Keratinocyte (primary cell): ENCODE data around the gene SPATA31C1. TPM values are rescaled to one million over a fixed set of nuclear protein-coding genes. Genes with fewer than 3 reads are reported as not detected.

Experiments used
- DNase-seq: peaks from one replicate; pipeline ENCODE4 v3.0.0-alpha.2; 2011; ENCODE audit warnings: low read depth, missing footprints, low spot score
- FAIRE-seq: peaks from 2 replicates; lab custom pipeline; 2011; peaks lifted over from hg19 to GRCh38; lab: Jason Lieb, UNC
- H2AFZ ChIP-seq: 2 replicates; pipeline ENCODE4 v1.6.0; 2012; ENCODE audit warnings: low read length, control low read depth, inconsistent platforms; ENCODE audit not compliant: control insufficient read depth
- H3K27ac ChIP-seq: 2 replicates; pipeline ENCODE4 v1.5.1; 2011; ENCODE audit warnings: low read length; ENCODE audit not compliant: control insufficient read depth, insufficient read depth
- H3K27me3 ChIP-seq: 3 replicates; pipeline ENCODE4 v1.6.0; 2011; ENCODE audit warnings: low read length; ENCODE audit not compliant: control insufficient read depth, insufficient read depth; ENCODE audit errors: extremely low read depth
- H3K36me3 ChIP-seq, 2 experiments: 2 replicates in 1 of 2; 3 replicates in 1 of 2; pipeline ENCODE4 v1.5.1; 2011; ENCODE audit warnings: low read length in 2 of 2, mild to moderate bottlenecking in 1 of 2; ENCODE audit not compliant: control insufficient read depth in 2 of 2, insufficient read depth in 2 of 2; ENCODE audit errors: extremely low read depth in 1 of 2
- H3K4me1 ChIP-seq: 3 replicates; pipeline ENCODE4 v1.5.1; 2011; ENCODE audit warnings: low read length; ENCODE audit not compliant: control insufficient read depth, insufficient read depth; ENCODE audit errors: extremely low read depth
- H3K4me2 ChIP-seq: 3 replicates; pipeline ENCODE4 v1.6.0; 2011; ENCODE audit warnings: low read depth, low read length; ENCODE audit not compliant: control insufficient read depth, insufficient read depth; ENCODE audit errors: extremely low read depth
- H3K4me3 ChIP-seq, 3 experiments: fragments of 200-600 bp in 1 of 3; sonication (generic) in 1 of 3; 2 replicates in 2 of 3; 3 replicates in 1 of 3; pipeline ENCODE4 v1.5.1; 2011 to 2016; ENCODE audit warnings: low read length in 3 of 3, mild to moderate bottlenecking in 3 of 3, control low read depth in 2 of 3, inconsistent platforms in 1 of 3, low read depth in 1 of 3, mixed read lengths in 1 of 3, mixed run types in 1 of 3, moderate library complexity in 1 of 3; ENCODE audit not compliant: control insufficient read depth in 2 of 3, insufficient read depth in 2 of 3; ENCODE audit errors: extremely low read depth in 1 of 3
- H3K79me2 ChIP-seq: 2 replicates; pipeline ENCODE4 v1.6.0; 2012; ENCODE audit warnings: low read length; ENCODE audit not compliant: control insufficient read depth, insufficient read depth
- H3K9ac ChIP-seq: 3 replicates; pipeline ENCODE4 v1.6.0; 2011; ENCODE audit warnings: low read length; ENCODE audit not compliant: control insufficient read depth, insufficient read depth; ENCODE audit errors: extremely low read depth
- H3K9me1 ChIP-seq: 3 replicates; pipeline ENCODE4 v1.6.0; 2011; ENCODE audit warnings: low read length; ENCODE audit not compliant: control insufficient read depth, insufficient read depth; ENCODE audit errors: extremely low read depth
- H3K9me3 ChIP-seq: 2 replicates; pipeline ENCODE4 v1.5.1; 2012; ENCODE audit warnings: low read depth, low read length; ENCODE audit not compliant: control insufficient read depth
- H4K20me1 ChIP-seq: 3 replicates; pipeline ENCODE4 v1.6.0; 2011; ENCODE audit warnings: low read length; ENCODE audit not compliant: control insufficient read depth, insufficient read depth; ENCODE audit errors: extremely low read depth
- CTCF ChIP-seq, 3 experiments: IDR thresholded peaks in 1 of 3; conservative IDR thresholded peaks in 1 of 3; optimal IDR thresholded peaks in 1 of 3; 2 replicates in 2 of 3; 3 replicates in 1 of 3; pipeline versions ENCODE3 to v1.5.1; 2011; ENCODE audit warnings: low read length in 3 of 3, mild to moderate bottlenecking in 3 of 3, moderate library complexity in 2 of 3, control low read depth in 1 of 3, inconsistent platforms in 1 of 3; ENCODE audit not compliant: insufficient read depth in 2 of 3; ENCODE audit errors: extremely low read depth in 1 of 3
- EZH2 ChIP-seq: IDR thresholded peaks from one replicate; pipeline ENCODE4 v1.6.1; 2012; ENCODE audit warnings: inconsistent platforms, mild to moderate bottlenecking, low read length, moderate library complexity
- dilution Hi-C: fragments of 300-500 bp; cut with MboI; formaldehyde crosslinking; loops from one replicate; pipeline ENCODE4 v1.7.0; 2020; ENCODE audit warnings: low sequenced_read_pairs; ENCODE audit not compliant: extremely low pct_ligation_motif_present
- polyA plus RNA-seq, 5 experiments: library from polyadenylated mRNA; depleted of rRNA in 3 of 5; stranded (reverse) in 3 of 5; stranded (forward) in 1 of 5; unstranded in 1 of 5; fragments of >200 nt; gene quantifications; 1 replicate in 1 of 5; 2 replicates in 3 of 5; 3 replicates in 1 of 5; pipeline versions ENCODE4 v1.2.1 to v1.2.3, GENCODE V29; 2011 to 2012; ENCODE audit warnings: missing spikeins in 2 of 5, low read depth in 1 of 5, low replicate concordance in 1 of 5

Gene SPATA31C1
- polyA plus RNA-seq, 1 donor (not counting 4 experiments of a cell fraction or from before 2014, with no cell fraction given): not detected

GRCh38 chr9:87973122-87973521, 55.4 kb downstream of the SPATA31C1 start:
- dilution Hi-C loops: no loop called here
- no peaks in the 10 kb centered on the region for H4K20me1 ChIP-seq
- DNase-seq (no peak), FAIRE-seq (no peak)
- H3K36me3 ChIP-seq: peaks cover 0 to 1% of the 10 kb centered on the region in 2 experiments
- no peak overlapping the region for H3K4me2 ChIP-seq
- no peak overlapping the region for H3K4me3 ChIP-seq
- no peaks in the 10 kb centered on the region for H3K27me3 ChIP-seq
- no peak overlapping the region for H3K9ac ChIP-seq
- H2AFZ ChIP-seq: no peak overlapping the region
- H3K27ac ChIP-seq: no peak overlapping the region
- H3K9me3 ChIP-seq: no peaks in the 10 kb centered on the region
- no peaks in the 10 kb centered on the region for H3K79me2 ChIP-seq
- no peaks in the 10 kb centered on the region for H3K4me1 ChIP-seq
- TF ChIP-seq EZH2 (no peak), CTCF (optimal IDR thresholded peaks at IDR 0.05 in 1 of 3, IDR thresholded peaks at IDR 0.05 in 1 of 3, conservative IDR thresholded peaks at IDR 0.05 in 1 of 3; ENCODE audit: extremely low read depth in 1 of 3, insufficient read depth in 2 of 3, low read length in 3 of 3) (no peak)
- peaks cover 2% of the 10 kb centered on the region for H3K9me1 ChIP-seq

Other genes with a start within 250 kb of the SPATA31C1 start
- 94.0 to 121 TPM (median 116 TPM) in 3 replicates for gene CTSL, start 191.8 kb upstream of the SPATA31C1 start, polyA plus RNA-seq
- not detected in 3 replicates for gene SPATA31E1, start 35.1 kb upstream of the SPATA31C1 start, polyA plus RNA-seq
- gene CDK20, start 56.6 kb downstream of the SPATA31C1 start, polyA plus RNA-seq: 5.2 to 9.5 TPM (median 6.3 TPM) in 3 replicates
- not detected in 3 replicates for gene SPATA31C2, start 220.5 kb downstream of the SPATA31C1 start, polyA plus RNA-seq